ENCODE results near the gene HOXC13.

DNA sequence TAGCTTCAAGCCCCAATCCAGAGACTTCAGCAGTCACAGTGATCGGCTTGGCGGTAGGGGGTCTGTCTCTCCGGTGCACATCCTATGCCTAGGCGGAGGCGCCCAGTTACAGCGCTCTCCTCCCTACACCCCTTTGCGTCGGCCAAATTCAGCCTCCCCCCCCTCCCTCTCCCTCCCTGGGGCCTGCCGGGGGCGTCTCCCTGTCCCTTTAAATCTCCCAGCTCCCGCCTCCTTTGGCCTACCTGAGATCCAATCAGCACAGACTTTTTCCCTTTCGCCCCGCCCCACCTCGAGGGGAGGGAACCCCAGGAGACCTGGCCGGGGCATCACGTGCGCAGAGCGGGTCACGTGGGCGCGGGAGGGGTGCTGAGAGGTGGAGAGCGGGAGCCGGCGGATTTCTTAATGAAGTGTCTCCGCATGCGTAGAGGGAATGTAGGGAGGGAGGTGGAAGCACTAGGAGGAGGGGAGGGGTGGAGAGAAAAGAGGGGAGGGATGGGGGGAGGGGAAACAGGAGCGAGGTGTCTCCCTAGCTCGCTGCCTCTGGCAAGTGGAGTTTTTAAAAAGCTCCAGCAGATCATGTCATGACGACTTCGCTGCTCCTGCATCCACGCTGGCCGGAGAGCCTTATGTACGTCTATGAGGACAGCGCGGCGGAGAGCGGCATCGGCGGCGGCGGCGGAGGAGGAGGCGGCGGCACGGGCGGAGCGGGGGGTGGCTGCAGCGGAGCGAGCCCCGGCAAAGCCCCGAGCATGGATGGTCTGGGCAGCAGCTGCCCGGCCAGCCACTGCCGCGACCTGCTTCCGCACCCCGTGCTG is at the start of gene HOXC13:
- TF ChIP-seq POLR2A (IDR thresholded peaks at IDR 0.05; ENCODE audit: low read depth, low read length) (no peak), POLR2AphosphoS5 (IDR thresholded peaks at IDR 0.05; ENCODE audit: low read depth, low read length) (no peak)
